Inflammatory macrophage treated with lipopolysaccharide for 4 hours (primary cell): ENCODE results near the gene RB1.
"Not testable (repeated sequence)": the region's sequence is repeated elsewhere in the genome, so short reads cannot be mapped to it uniquely, and the experiment has no call there.

Experiments
- DNase-seq: peaks from one replicate; pipeline ENCODE4 v3.0.0-alpha.2; 2020

The RB1 gene

GRCh38 chr13:48299591-48299990, 4.0 kb upstream of the RB1 start:
- peak; percentile 18 for DNase-seq

GRCh38 chr13:48302871-48303358, 636 bp upstream of the RB1 start:
- DNase-seq = peak; percentile 50

GRCh38 chr13:48304143-48304876, 759 bp downstream of the RB1 start:
- DNase-seq = peak; percentile 84

GRCh38 chr13:48311223-48311622, 7.7 kb downstream of the RB1 start:
- no peak for DNase-seq

GRCh38 chr13:48315969-48316650, 12.6 kb downstream of the RB1 start:
- no peak for DNase-seq

GRCh38 chr13:48316826-48317510, 13.4 kb downstream of the RB1 start:
- DNase-seq = no peak

GRCh38 chr13:48317511-48318376, 14.2 kb downstream of the RB1 start:
- DNase-seq = no peak

GRCh38 chr13:48318377-48318811, 14.8 kb downstream of the RB1 start:
- no peak for DNase-seq

- DNase-seq = peak; percentile 30
These were observed 15.4 kb downstream of the RB1 start for GRCh38 chr13:48318821-48319511.

- DNase-seq = no peak
These were observed 16.2 kb downstream of the RB1 start for GRCh38 chr13:48319531-48320398.

DNA sequence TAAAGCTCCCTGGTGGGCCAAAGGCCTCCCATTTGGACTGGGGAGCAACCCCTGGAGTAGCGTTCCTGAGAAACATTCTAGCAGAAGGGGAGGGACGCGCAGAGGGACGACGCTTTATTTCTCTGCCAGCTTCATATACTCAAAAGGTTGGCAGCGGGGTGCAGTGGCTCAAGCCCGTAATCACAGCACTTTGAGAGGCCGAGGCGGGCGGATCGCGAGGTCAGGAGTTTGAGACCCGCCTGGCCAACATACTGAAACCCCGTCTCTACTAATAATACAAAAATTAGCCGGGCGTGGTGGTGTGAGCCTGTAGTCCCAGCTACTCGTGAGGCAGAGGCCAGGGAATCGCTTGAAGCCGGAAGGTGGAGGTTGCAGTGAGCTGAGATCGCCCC, 16.8 kb downstream of the RB1 start:
- no peak for DNase-seq

- DNase-seq = no peak
These were observed 17.4 kb downstream of the RB1 start for GRCh38 chr13:48320891-48321510.

GRCh38 chr13:48322294-48322693, 18.7 kb downstream of the RB1 start:
- no peak for DNase-seq

GRCh38 chr13:48333976-48334375, 30.4 kb downstream of the RB1 start:
- DNase-seq = no peak

DNA sequence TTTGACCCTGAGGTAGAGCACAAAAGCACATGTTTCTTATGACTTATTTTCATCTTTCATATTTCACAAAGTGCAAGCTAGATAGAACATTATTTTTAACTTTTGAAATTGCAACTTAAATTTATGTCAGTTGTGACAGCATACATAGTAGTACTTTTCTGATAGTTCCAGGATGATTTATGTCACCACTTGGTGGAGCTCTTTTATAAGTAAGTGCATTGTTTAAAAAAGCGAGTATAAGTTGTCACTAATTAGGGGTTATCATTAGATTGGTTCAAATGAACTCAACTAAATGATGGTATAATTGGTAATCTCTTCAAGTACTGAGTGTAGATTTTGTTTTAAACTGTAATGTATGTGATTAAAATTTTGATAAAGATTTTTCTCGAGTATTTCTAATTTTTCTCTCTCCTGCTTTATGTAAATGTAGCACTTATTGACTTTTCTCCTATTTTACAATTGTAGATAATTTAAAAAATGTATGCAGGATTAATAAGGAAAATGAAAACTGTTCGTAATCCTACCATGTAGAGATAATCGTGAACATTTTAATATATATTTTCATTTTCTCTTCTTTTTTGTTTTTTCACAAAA, 31.1 kb downstream of the RB1 start:
- DNase-seq = peak; percentile 49

- not testable (repeated sequence) for DNase-seq
These were observed 35.6 kb downstream of the RB1 start for GRCh38 chr13:48339198-48339597.

- DNase-seq = no peak
These were observed 40.7 kb downstream of the RB1 start for GRCh38 chr13:48344264-48344663.

DNA sequence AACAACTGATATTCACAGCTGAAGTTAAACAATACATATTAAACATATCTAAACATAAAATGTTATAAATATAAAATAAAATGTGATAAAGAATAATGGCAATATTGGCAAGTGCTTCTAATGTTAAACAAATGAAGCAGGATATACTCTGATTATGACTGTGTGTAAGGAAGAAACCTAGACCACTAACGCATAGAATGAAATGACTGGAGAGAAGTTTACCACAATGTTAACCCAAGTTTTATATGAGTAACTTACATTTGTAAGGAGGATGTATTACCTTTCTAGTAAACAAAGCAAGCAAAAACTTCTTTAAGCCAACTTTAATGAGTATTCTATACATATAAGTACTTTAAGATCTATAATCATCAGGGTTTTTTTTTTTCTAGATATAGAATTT, 43.0 kb downstream of the RB1 start:
- DNase-seq = no peak

DNA sequence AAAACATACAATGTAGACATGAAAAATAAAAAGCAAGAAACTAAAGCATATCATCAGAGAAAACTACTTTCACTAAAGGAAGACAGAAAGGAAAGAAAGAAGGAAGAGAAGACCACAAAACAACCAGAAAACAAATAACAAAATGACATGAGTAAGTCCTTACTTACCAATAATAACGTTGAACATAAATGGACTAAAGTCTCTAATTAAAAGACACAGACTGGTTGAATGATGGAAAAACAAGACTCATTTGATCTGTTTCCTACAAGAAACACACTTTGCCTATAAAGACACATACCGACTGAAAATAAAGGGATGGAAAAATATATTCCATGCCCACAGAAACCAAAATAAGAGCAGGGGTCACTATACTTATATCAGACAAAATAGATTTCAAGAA, 46.0 kb downstream of the RB1 start:
- DNase-seq = no peak

- no peak for DNase-seq
These were observed 50.0 kb downstream of the RB1 start for GRCh38 chr13:48353590-48353989.
